Peyer's patch (tissue), 4 donors: ENCODE measurements around the gene THAP4. TPM values are rescaled to one million over a fixed set of nuclear protein-coding genes. Genes with fewer than 3 reads are reported as not detected.
"Not testable (repeated sequence)": the region's sequence is repeated elsewhere in the genome, so short reads cannot be mapped to it uniquely, and the experiment has no call there.

Source experiments
- DNase-seq, 3 donors: peaks; one replicate each; pipeline ENCODE4 v3.0.0-alpha.2; 2017 to 2019
- H3K27ac ChIP-seq, 4 donors: fragments of 200-600 bp; sonication (generic); one replicate each; pipeline ENCODE4 v1.5.1; 2016 to 2019
- H3K27me3 ChIP-seq, 2 donors: fragments of 200-600 bp; sonication (generic); one replicate each; pipeline ENCODE4 v1.5.1; 2019
- H3K36me3 ChIP-seq, 3 donors: fragments of 200-600 bp; sonication (generic); one replicate each; pipeline ENCODE4 v1.5.1; 2016 to 2019
- H3K4me1 ChIP-seq, 4 donors: fragments of 200-600 bp; sonication (generic); one replicate each; pipeline ENCODE4 v1.5.1; 2016 to 2019
- H3K4me3 ChIP-seq, 4 donors: fragments of 200-600 bp; sonication (generic); 1 replicate in 3 of 4; 2 replicates in 1 of 4; pipeline ENCODE4 v1.5.1; 2016 to 2019; ENCODE audit warnings: mild to moderate bottlenecking in 1 of 4
- H3K9me3 ChIP-seq, 4 donors: fragments of 200-600 bp; sonication (generic); one replicate each; pipeline ENCODE4 v1.5.1; 2016 to 2019; ENCODE audit warnings: mild to moderate bottlenecking in 1 of 4
- CTCF ChIP-seq, 6 experiments: fragments of 450-650 bp in 4 of 6; fragments of 200-600 bp in 2 of 6; sonication (generic) in 1 of 6; IDR thresholded peaks; one replicate each; pipeline ENCODE4 v1.5.1; 2017 to 2019; ENCODE audit warnings: antibody characterized with exemption in 6 of 6, mild to moderate bottlenecking in 3 of 6, moderate library complexity in 1 of 6
- POLR2A ChIP-seq, 2 donors: fragments of 450-650 bp; IDR thresholded peaks; one replicate each; pipeline ENCODE4 v1.5.1; 2017; ENCODE audit warnings: antibody characterized with exemption in 2 of 2, mild to moderate bottlenecking in 2 of 2, moderate library complexity in 2 of 2
- total RNA-seq, 4 donors: library from RNA; depleted of rRNA; stranded (reverse); fragments of >200 nt; gene quantifications; one replicate each; pipeline ENCODE4 v1.1.0, GENCODE V29; 2016

The THAP4 gene
- total RNA-seq, 4 donors from 2014 or later, result 46.4 to 90.0 (median 71.8) TPM

- Histone ChIP-seq H3K36me3 (peaks cover 0 to 18% (median 0%) of the 10 kb centered on the region in 3 donors), H3K9me3 (no peaks in the 10 kb centered on the region), H3K4me1 (no peaks in the 10 kb centered on the region), H3K27me3 (no peaks in the 10 kb centered on the region), H3K27ac (no peak overlapping the region), H3K4me3 (no peak overlapping the region)
- TF ChIP-seq CTCF (IDR thresholded peaks at IDR 0.05) (no peak), POLR2A (IDR thresholded peaks at IDR 0.05) (no peak)
- DNase-seq, result no peak
Measured at GRCh38 chr2:241571821-241572620, 64.9 kb downstream of the THAP4 start.

- no peaks in the 10 kb centered on the region for H3K27me3 ChIP-seq
- no peaks in the 10 kb centered on the region for H3K9me3 ChIP-seq
- DNase-seq, result no peak
- no peak overlapping the region for H3K4me3 ChIP-seq
- no peak for TF ChIP-seq POLR2A (IDR thresholded peaks at IDR 0.05)
- H3K27ac ChIP-seq, result no peak overlapping the region
- peaks cover 0 to 18% (median 0%) of the 10 kb centered on the region in 3 donors for H3K36me3 ChIP-seq
- no peaks in the 10 kb centered on the region for H3K4me1 ChIP-seq
Measured at GRCh38 chr2:241570961-241571581, 65.9 kb downstream of the THAP4 start.

GRCh38 chr2:241569831-241570281 is 67.1 kb downstream of the THAP4 start:
- no peak overlapping the region for H3K4me3 ChIP-seq
- no peak for DNase-seq
- no peak overlapping the region for H3K27ac ChIP-seq
- no peaks in the 10 kb centered on the region for H3K4me1 ChIP-seq
- H3K9me3 ChIP-seq, result no peaks in the 10 kb centered on the region
- H3K27me3 ChIP-seq, result no peaks in the 10 kb centered on the region
- peaks cover 0 to 18% (median 0%) of the 10 kb centered on the region in 3 donors for H3K36me3 ChIP-seq
- no peak for TF ChIP-seq POLR2A (IDR thresholded peaks at IDR 0.05)
- no peak for TF ChIP-seq CTCF (IDR thresholded peaks at IDR 0.05)

GRCh38 chr2:241568726-241569125 is 68.2 kb downstream of the THAP4 start:
- no peak overlapping the region for H3K27ac ChIP-seq
- no peak for DNase-seq

GRCh38 chr2:241567776-241568175 is 69.2 kb downstream of the THAP4 start:
- Histone ChIP-seq H3K9me3 (no peaks in the 10 kb centered on the region), H3K4me3 (no peak overlapping the region), H3K4me1 (no peaks in the 10 kb centered on the region), H3K36me3 (peaks cover 0 to 5% (median 0%) of the 10 kb centered on the region in 3 donors), H3K27me3 (no peaks in the 10 kb centered on the region), H3K27ac (no peak overlapping the region)
- DNase-seq, result no peak
- TF ChIP-seq POLR2A (IDR thresholded peaks at IDR 0.05) (no peak), CTCF (IDR thresholded peaks at IDR 0.05) (no peak)

More at GRCh38 chr2:241568726-241569125, 68.2 kb downstream of the THAP4 start:
- TF ChIP-seq CTCF (IDR thresholded peaks at IDR 0.05) (no peak), POLR2A (IDR thresholded peaks at IDR 0.05) (no peak)
- no peaks in the 10 kb centered on the region for H3K27me3 ChIP-seq
- H3K4me1 ChIP-seq, result no peaks in the 10 kb centered on the region
- H3K36me3 ChIP-seq, result peaks cover 0 to 7% (median 0%) of the 10 kb centered on the region in 3 donors
- no peak overlapping the region for H3K4me3 ChIP-seq
- H3K9me3 ChIP-seq, result no peaks in the 10 kb centered on the region

- H3K4me1 ChIP-seq, H3K27me3 ChIP-seq, H3K9me3 ChIP-seq, H3K4me3 ChIP-seq, H3K27ac ChIP-seq, DNase-seq, H3K36me3 ChIP-seq: not testable (repeated sequence)
Measured at GRCh38 chr2:241567266-241567665, 69.7 kb downstream of the THAP4 start.
